ENCODE results near the gene NUP85. TPM values are rescaled to one million over a fixed set of nuclear protein-coding genes. Genes with fewer than 3 reads are reported as not detected.
"Not testable (repeated sequence)": the region's sequence is repeated elsewhere in the genome, so short reads cannot be mapped to it uniquely, and the experiment has no call there.

NUP85 gene
- total RNA-seq, 2 experiments from 2014 or later: 135 TPM

GRCh38 chr17:75207050-75207407 lies 1.6 kb downstream of the NUP85 start:
- POLR2A ChIA-PET: interaction anchor here (0.6 to 2.1 kb wide), 3 partner anchors 26 to 359 kb away, joined by 3 to 7 read pairs (median 6); no protein-coding TSS in a partner anchor
- H3K4me3 Mint-ChIP-seq: peak overlapping the region; percentile 97
- H3K27ac Mint-ChIP-seq: peak overlapping the region; percentile 100
- peaks cover 28% of the 10 kb centered on the region for H3K36me3 Mint-ChIP-seq (ENCODE audit: low read depth)
- not testable (repeated sequence) for DNase-seq; H3K27me3 Mint-ChIP-seq (ENCODE audit: low read depth); H3K9me3 Mint-ChIP-seq (ENCODE audit: insufficient read depth); ATAC-seq
- CTCF ChIA-PET: interaction anchor here (0.8 to 8.0 kb wide), 4 partner anchors 37 to 1141 kb away, joined by 3 to 88 read pairs (median 19); no protein-coding TSS in a partner anchor
- H3K4me1 Mint-ChIP-seq (ENCODE audit: low read depth): peaks cover 31% of the 10 kb centered on the region

- ATAC-seq (no peak), DNase-seq (no peak)
- Mint-ChIP-seq H3K27ac (no peak overlapping the region), H3K27me3 (ENCODE audit: low read depth) (no peaks in the 10 kb centered on the region), H3K4me3 (no peak overlapping the region), H3K9me3 (ENCODE audit: insufficient read depth) (no peaks in the 10 kb centered on the region), H3K36me3 (ENCODE audit: low read depth) (peaks cover 28% of the 10 kb centered on the region), H3K4me1 (ENCODE audit: low read depth) (peaks cover 31% of the 10 kb centered on the region)
- ChIA-PET POLR2A (no interaction called here), CTCF (interaction anchor here (1.5 kb wide), 2 partner anchors 27 to 94 kb away, joined by 3 to 6 read pairs; no protein-coding TSS in a partner anchor)
These were observed 2.3 kb downstream of the NUP85 start for GRCh38 chr17:75207760-75208159.

- no peaks in the 10 kb centered on the region for H3K9me3 Mint-ChIP-seq (ENCODE audit: insufficient read depth)
- no peak for ATAC-seq
- CTCF ChIA-PET: interaction anchor here (1.3 to 1.6 kb wide), 5 partner anchors 27 to 247 kb away, joined by 3 to 6 read pairs (median 4); no protein-coding TSS in a partner anchor
- no peak overlapping the region for H3K4me3 Mint-ChIP-seq
- no peak overlapping the region for H3K27ac Mint-ChIP-seq
- DNase-seq: no peak
- no peaks in the 10 kb centered on the region for H3K27me3 Mint-ChIP-seq (ENCODE audit: low read depth)
- peaks cover 31% of the 10 kb centered on the region for H3K4me1 Mint-ChIP-seq (ENCODE audit: low read depth)
- POLR2A ChIA-PET: interaction anchor here (1.0 kb wide), 1 partner anchor 54 kb away, joined by 3 read pairs; the partner anchor contains the start of gene JPT1
- peaks cover 31% of the 10 kb centered on the region for H3K36me3 Mint-ChIP-seq (ENCODE audit: low read depth)
These were observed 2.7 kb downstream of the NUP85 start for GRCh38 chr17:75208161-75208560.

- CTCF ChIA-PET: interaction anchor here (0.7 to 2.4 kb wide), 8 partner anchors 9 to 950 kb away, joined by 3 to 8 read pairs (median 4); no protein-coding TSS in a partner anchor
- Mint-ChIP-seq H3K36me3 (ENCODE audit: low read depth) (peaks cover 34% of the 10 kb centered on the region), H3K27ac (no peak overlapping the region), H3K9me3 (ENCODE audit: insufficient read depth) (no peaks in the 10 kb centered on the region), H3K27me3 (ENCODE audit: low read depth) (no peaks in the 10 kb centered on the region), H3K4me1 (ENCODE audit: low read depth) (peaks cover 26% of the 10 kb centered on the region), H3K4me3 (no peak overlapping the region)
- POLR2A ChIA-PET: interaction anchor here (0.7 to 1.0 kb wide), 2 partner anchors 55 to 99 kb away, joined by 3 read pairs; partner anchors contain the start of genes ARMC7 and JPT1
- DNase-seq (no peak), ATAC-seq (no peak)
These were observed 3.6 kb downstream of the NUP85 start for GRCh38 chr17:75209061-75209460.

GRCh38 chr17:75218131-75218530 lies 12.7 kb downstream of the NUP85 start:
- no peaks in the 10 kb centered on the region for H3K27me3 Mint-ChIP-seq (ENCODE audit: low read depth)
- ChIA-PET POLR2A (interaction anchor here (1.5 kb wide), 1 partner anchor 13 kb away, joined by 3 read pairs; the partner anchor contains the start of gene NUP85), CTCF (interaction anchor here (1.0 kb wide), 1 partner anchor 9 kb away, joined by 3 read pairs; no protein-coding TSS in a partner anchor)
- H3K4me3 Mint-ChIP-seq: no peak overlapping the region
- no peak overlapping the region for H3K27ac Mint-ChIP-seq
- H3K4me1 Mint-ChIP-seq (ENCODE audit: low read depth): no peaks in the 10 kb centered on the region
- no peak for ATAC-seq
- DNase-seq: no peak
- H3K36me3 Mint-ChIP-seq (ENCODE audit: low read depth): peaks cover 50% of the 10 kb centered on the region
- H3K9me3 Mint-ChIP-seq (ENCODE audit: insufficient read depth): no peaks in the 10 kb centered on the region

- Mint-ChIP-seq H3K27ac (peak overlapping the region; percentile 67), H3K27me3 (ENCODE audit: low read depth) (no peaks in the 10 kb centered on the region), H3K4me3 (no peak overlapping the region), H3K9me3 (ENCODE audit: insufficient read depth) (no peaks in the 10 kb centered on the region), H3K4me1 (ENCODE audit: low read depth) (no peaks in the 10 kb centered on the region), H3K36me3 (ENCODE audit: low read depth) (peaks cover 48% of the 10 kb centered on the region)
- ATAC-seq (no peak), DNase-seq (no peak)
- CTCF ChIA-PET: interaction anchor here (1.0 to 1.1 kb wide), 2 partner anchors 20 to 159 kb away, joined by 3 to 4 read pairs; no protein-coding TSS in a partner anchor
- POLR2A ChIA-PET: interaction anchor here (1.3 kb wide), 1 partner anchor 9 kb away, joined by 4 read pairs; no protein-coding TSS in a partner anchor
These were observed 14.3 kb downstream of the NUP85 start for GRCh38 chr17:75219815-75220214.

GRCh38 chr17:75225016-75225415 lies 19.5 kb downstream of the NUP85 start:
- Mint-ChIP-seq H3K27me3 (ENCODE audit: low read depth) (no peaks in the 10 kb centered on the region), H3K9me3 (ENCODE audit: insufficient read depth) (no peaks in the 10 kb centered on the region), H3K4me3 (no peak overlapping the region), H3K27ac (no peak overlapping the region), H3K4me1 (ENCODE audit: low read depth) (no peaks in the 10 kb centered on the region), H3K36me3 (ENCODE audit: low read depth) (peaks cover 50% of the 10 kb centered on the region)
- ChIA-PET CTCF (interaction anchor here (1.4 to 1.7 kb wide), 3 partner anchors 15 to 111 kb away, joined by 3 to 5 read pairs (median 3); no protein-coding TSS in a partner anchor), POLR2A (no interaction called here)
- no peak for ATAC-seq
- no peak for DNase-seq

- Mint-ChIP-seq H3K27me3 (ENCODE audit: low read depth) (no peaks in the 10 kb centered on the region), H3K36me3 (ENCODE audit: low read depth) (peaks cover 57% of the 10 kb centered on the region), H3K4me1 (ENCODE audit: low read depth) (no peaks in the 10 kb centered on the region), H3K9me3 (ENCODE audit: insufficient read depth) (no peaks in the 10 kb centered on the region), H3K4me3 (no peak overlapping the region), H3K27ac (no peak overlapping the region)
- DNase-seq: no peak
- no peak for ATAC-seq
- ChIA-PET CTCF (interaction anchor here (1.3 kb wide), 1 partner anchor 10 kb away, joined by 3 read pairs; no protein-coding TSS in a partner anchor), POLR2A (interaction anchor here (0.6 kb wide), 1 partner anchor 9 kb away, joined by 3 read pairs; no protein-coding TSS in a partner anchor)
These were observed 22.2 kb downstream of the NUP85 start for GRCh38 chr17:75227729-75228128.

- CTCF ChIA-PET: interaction anchor here (1.0 to 1.3 kb wide), 3 partner anchors 10 to 114 kb away, joined by 3 to 4 read pairs (median 3); partner anchors contain the start of gene MIF4GD
- H3K4me1 Mint-ChIP-seq (ENCODE audit: low read depth): no peaks in the 10 kb centered on the region
- H3K27me3 Mint-ChIP-seq (ENCODE audit: low read depth): no peaks in the 10 kb centered on the region
- H3K27ac Mint-ChIP-seq: no peak overlapping the region
- ATAC-seq: no peak
- H3K36me3 Mint-ChIP-seq (ENCODE audit: low read depth): peaks cover 58% of the 10 kb centered on the region
- DNase-seq: no peak
- POLR2A ChIA-PET: no interaction called here
- H3K4me3 Mint-ChIP-seq: no peak overlapping the region
- H3K9me3 Mint-ChIP-seq (ENCODE audit: insufficient read depth): no peaks in the 10 kb centered on the region
These were observed 22.8 kb downstream of the NUP85 start for GRCh38 chr17:75228305-75228704.

GRCh38 chr17:75228847-75229246 lies 23.4 kb downstream of the NUP85 start:
- Mint-ChIP-seq H3K4me3 (no peak overlapping the region), H3K27ac (no peak overlapping the region), H3K27me3 (ENCODE audit: low read depth) (no peaks in the 10 kb centered on the region), H3K9me3 (ENCODE audit: insufficient read depth) (no peaks in the 10 kb centered on the region), H3K4me1 (ENCODE audit: low read depth) (no peaks in the 10 kb centered on the region), H3K36me3 (ENCODE audit: low read depth) (peaks cover 58% of the 10 kb centered on the region)
- ChIA-PET POLR2A (interaction anchor here (1.0 kb wide), 1 partner anchor 9 kb away, joined by 4 read pairs; no protein-coding TSS in a partner anchor), CTCF (interaction anchor here (1.0 to 1.9 kb wide), 4 partner anchors 9 to 115 kb away, joined by 3 to 10 read pairs (median 4); partner anchors contain the start of gene MIF4GD)
- DNase-seq: no peak
- no peak for ATAC-seq

- H3K27ac Mint-ChIP-seq: no peak overlapping the region
- no peak overlapping the region for H3K4me3 Mint-ChIP-seq
- CTCF ChIA-PET: interaction anchor here (1.1 to 1.8 kb wide), 3 partner anchors 9 to 117 kb away, joined by 3 to 6 read pairs (median 5); no protein-coding TSS in a partner anchor
- ATAC-seq (no peak), DNase-seq (no peak)
- H3K4me1 Mint-ChIP-seq (ENCODE audit: low read depth): no peaks in the 10 kb centered on the region
- POLR2A ChIA-PET: interaction anchor here (1.5 kb wide), 1 partner anchor 29 kb away, joined by 7 read pairs; no protein-coding TSS in a partner anchor
- H3K36me3 Mint-ChIP-seq (ENCODE audit: low read depth): peaks cover 58% of the 10 kb centered on the region
- no peaks in the 10 kb centered on the region for H3K9me3 Mint-ChIP-seq (ENCODE audit: insufficient read depth)
- no peaks in the 10 kb centered on the region for H3K27me3 Mint-ChIP-seq (ENCODE audit: low read depth)
These were observed 25.6 kb downstream of the NUP85 start for GRCh38 chr17:75231071-75231470.
